ENCODE results near the gene FBXL3.

FBXL3 gene

DNA sequence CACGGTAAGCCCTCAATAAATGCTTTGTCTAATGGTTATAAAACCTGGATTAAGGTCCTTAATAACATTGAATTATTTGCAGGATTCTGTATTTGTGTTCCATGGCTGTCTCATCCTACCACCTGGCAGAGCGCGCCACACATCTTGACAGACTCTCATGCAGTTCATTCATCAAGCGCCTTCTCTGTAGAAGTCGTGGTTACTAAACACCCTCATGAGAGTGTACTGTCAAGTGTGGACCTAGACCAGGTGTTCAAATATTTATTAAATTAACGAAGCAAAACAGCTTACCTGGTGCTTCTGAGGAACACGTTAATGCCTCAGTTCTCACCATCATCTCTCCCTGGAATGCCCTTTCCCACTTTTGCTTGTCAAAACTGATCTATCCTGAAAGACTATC, 13.1 kb upstream of the FBXL3 start:
- TF ChIP-seq, protein P1, sequence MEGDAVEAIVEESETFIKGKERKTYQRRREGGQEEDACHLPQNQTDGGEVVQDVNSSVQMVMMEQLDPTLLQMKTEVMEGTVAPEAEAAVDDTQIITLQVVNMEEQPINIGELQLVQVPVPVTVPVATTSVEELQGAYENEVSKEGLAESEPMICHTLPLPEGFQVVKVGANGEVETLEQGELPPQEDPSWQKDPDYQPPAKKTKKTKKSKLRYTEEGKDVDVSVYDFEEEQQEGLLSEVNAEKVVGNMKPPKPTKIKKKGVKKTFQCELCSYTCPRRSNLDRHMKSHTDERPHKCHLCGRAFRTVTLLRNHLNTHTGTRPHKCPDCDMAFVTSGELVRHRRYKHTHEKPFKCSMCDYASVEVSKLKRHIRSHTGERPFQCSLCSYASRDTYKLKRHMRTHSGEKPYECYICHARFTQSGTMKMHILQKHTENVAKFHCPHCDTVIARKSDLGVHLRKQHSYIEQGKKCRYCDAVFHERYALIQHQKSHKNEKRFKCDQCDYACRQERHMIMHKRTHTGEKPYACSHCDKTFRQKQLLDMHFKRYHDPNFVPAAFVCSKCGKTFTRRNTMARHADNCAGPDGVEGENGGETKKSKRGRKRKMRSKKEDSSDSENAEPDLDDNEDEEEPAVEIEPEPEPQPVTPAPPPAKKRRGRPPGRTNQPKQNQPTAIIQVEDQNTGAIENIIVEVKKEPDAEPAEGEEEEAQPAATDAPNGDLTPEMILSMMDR (IDR thresholded peaks at IDR 0.05; ENCODE audit: extremely low read depth, missing control alignments) = no peak
- no peak for DNase-seq (ENCODE audit: low spot score)

DNA sequence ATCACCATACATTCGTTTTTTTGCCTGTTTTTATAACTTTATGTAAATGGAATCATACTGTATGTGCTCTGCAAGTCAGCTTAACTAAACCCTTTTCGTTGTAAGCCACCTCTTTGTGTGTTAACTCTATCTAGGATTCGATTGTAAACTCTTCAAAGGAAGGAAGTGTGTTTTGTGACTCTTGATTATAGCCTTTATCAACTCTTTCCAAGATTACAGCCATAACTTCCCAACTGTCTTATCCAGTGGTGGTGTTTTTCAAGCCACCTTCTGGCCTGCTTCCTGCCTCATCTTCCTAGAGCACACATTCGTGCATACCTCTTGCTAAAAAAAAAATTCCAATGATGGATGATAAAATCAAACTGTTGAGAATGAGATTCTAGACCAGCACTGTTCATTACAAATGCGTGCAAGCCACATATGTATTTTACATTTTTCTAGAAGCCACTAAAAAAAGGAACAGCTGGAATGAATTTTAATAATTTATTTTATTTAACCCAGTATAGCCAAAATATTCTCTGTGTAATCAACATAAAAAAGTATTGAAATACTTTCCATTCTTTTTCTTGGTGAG, 12.0 kb upstream of the FBXL3 start:
- no peak for DNase-seq (ENCODE audit: low spot score)
- TF ChIP-seq, protein P1 (IDR thresholded peaks at IDR 0.05; ENCODE audit: extremely low read depth, missing control alignments) = no peak

DNA sequence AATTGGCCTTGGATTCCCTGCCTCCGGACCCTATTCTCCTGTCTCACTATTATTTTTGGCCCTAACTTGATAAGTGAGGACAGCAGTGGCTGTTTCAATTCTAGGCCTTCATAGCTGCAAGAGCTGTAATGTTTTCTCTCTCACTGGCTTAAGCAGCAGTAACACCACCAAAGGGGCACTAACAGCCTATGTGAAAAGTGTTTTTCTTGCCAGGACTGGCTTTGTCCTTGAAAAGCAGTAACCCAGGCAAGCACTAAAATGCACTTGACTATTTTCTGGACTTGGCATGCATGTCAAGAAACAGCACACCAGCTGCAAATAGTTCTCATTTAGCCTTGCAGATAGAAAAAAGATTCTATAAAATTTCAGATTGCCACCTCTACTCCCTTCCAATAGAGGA, 9.3 kb upstream of the FBXL3 start:
- TF ChIP-seq, protein P1 (IDR thresholded peaks at IDR 0.05; ENCODE audit: extremely low read depth, missing control alignments) = no peak
- DNase-seq (ENCODE audit: low spot score) = no peak

DNA sequence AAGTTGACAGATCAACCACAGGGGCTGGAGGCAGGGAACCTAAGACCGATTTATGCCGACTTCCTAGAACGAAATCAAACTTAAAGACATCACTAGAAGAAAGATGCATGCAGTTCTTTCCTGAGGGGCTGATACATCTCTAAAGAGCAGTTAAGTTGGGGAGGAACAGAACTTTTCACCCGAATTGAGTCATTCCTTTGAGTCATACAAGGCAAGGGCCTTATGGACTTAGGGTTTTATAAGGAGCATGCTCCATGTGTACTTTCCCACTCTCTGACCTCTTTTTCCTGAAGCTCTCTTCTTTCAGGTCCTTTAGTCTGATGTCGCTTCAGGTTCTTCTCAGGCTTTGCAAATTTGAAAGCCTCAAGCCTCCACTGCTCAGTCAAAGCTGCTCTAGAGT, 7.9 kb upstream of the FBXL3 start:
- DNase-seq (ENCODE audit: low spot score) = no peak
- TF ChIP-seq, protein P1 (IDR thresholded peaks at IDR 0.05; ENCODE audit: extremely low read depth, missing control alignments) = no peak

DNA sequence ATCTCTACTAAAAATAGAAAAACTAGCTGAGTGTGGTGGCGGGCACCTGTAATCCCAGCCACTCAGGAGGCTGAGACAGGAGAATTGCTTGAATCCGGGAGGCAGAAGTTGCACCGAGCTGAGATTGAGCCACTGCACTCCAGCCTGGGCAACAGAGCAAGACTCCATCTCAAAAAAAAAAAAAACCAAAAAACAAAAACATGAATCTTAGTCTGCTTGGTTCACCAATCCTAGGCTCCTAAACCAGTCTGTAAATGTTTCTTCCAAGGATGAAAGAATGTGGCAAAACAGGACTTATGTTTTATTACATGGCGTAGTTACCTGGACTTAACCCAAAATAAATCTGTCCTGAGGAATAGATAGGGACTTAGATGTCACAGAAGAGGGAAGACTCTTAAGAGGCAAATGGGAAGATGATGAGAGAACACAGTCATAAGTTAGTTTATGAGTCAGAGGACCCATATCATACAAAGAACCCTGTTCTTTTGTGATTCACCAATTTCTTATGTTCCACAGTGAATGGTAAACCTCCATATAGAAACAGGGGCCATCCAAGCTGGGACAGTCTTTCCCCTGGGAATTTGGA, 6.9 kb upstream of the FBXL3 start:
- no peak for DNase-seq (ENCODE audit: low spot score)

DNA sequence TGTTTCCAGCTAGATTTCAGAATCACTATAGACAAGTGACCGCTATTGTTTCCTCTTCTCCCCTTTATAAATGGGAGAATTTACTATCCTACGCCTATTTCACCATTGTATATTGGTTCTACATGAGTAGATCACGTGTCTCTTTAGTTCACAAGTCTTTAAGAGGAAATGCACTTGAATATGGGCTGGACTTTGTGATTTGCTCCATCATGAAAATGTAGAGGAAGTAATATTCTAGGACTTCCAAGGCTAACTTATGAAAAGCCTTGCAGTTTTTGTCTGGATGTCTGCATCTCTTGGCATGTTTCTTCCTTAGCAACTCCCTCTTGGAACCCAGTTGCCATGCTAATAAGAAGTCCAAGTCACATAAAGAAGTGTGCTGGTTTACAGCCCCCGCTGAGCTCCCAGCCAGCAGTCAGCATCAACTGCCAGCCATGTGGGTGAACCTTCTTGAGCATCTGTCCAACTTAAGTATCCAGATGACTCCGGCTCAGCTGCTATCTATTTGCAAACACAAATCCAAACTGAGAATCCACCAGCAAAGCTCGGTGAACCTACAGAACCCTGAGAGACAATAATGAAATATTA, 4.8 kb upstream of the FBXL3 start:
- DNase-seq (ENCODE audit: low spot score) = no peak
- TF ChIP-seq, protein P1 (IDR thresholded peaks at IDR 0.05; ENCODE audit: extremely low read depth, missing control alignments) = no peak

More for the DNA sequence above, 6.9 kb upstream of the FBXL3 start:
- TF ChIP-seq, protein P1 (IDR thresholded peaks at IDR 0.05; ENCODE audit: extremely low read depth, missing control alignments) = no peak

DNA sequence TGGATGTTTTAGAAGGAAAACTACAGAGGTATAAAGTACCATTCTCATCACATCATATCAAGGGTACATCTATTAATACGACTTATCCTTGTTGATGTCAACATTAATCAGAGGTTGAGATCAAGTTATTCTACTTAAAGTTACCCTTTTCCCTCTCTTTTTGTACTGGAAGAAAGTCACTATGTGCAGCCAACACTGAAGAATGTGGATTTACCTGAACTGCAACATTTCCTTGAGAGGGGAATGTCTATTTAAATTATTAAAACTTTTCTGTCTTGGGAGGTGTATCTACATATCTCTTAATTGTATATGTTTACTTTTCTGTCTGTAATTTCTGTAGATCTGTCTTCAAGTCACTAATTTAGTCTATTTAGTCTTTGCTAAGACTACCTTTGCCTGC, 2.5 kb upstream of the FBXL3 start:
- TF ChIP-seq, protein P1 (IDR thresholded peaks at IDR 0.05; ENCODE audit: extremely low read depth, missing control alignments) = no peak
- DNase-seq (ENCODE audit: low spot score) = no peak
